AG09309 (cell line): ENCODE data around the gene CFL1.

Experiments
- DNase-seq: peaks from one replicate; pipeline ENCODE4 v3.0.0-alpha.2; 2010; ENCODE audit warnings: low read depth
- H3K4me3 ChIP-seq: 2 replicates; pipeline ENCODE4 v1.5.1; 2011; ENCODE audit warnings: mild to moderate bottlenecking, low read depth, low read length, moderate library complexity; ENCODE audit not compliant: control insufficient read depth
- CTCF ChIP-seq: IDR thresholded peaks from 2 replicates; pipeline ENCODE4 v1.5.1; 2011; ENCODE audit warnings: mild to moderate bottlenecking, low read depth, low read length, inconsistent platforms; ENCODE audit not compliant: insufficient read depth, control insufficient read depth; ENCODE audit errors: missing control alignments

Gene CFL1

DNA sequence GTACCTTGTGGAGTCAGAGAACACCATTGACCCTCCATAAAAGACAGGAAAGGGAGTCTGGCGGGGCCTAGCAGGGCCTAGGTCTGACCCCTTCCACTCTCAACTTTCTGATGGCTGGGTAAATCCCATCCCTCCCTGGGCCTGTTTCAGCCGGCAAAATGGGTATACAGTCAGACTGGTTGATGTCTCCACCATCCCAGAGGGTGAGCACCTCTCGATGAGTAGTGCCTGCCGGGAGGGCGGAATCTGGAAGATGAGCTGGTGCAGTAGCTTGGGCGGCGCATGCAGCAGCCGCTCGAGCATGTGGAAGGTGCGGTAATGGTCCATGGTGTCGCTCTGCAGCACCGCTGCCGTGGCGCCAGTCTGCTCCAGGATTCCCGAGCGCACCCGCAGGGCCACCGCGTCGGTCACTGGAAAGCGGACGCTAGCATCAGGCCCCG, 29.8 kb upstream of the CFL1 start:
- DNase-seq, result no peak
- peak overlapping the region; percentile 92 for H3K4me3 ChIP-seq

DNA sequence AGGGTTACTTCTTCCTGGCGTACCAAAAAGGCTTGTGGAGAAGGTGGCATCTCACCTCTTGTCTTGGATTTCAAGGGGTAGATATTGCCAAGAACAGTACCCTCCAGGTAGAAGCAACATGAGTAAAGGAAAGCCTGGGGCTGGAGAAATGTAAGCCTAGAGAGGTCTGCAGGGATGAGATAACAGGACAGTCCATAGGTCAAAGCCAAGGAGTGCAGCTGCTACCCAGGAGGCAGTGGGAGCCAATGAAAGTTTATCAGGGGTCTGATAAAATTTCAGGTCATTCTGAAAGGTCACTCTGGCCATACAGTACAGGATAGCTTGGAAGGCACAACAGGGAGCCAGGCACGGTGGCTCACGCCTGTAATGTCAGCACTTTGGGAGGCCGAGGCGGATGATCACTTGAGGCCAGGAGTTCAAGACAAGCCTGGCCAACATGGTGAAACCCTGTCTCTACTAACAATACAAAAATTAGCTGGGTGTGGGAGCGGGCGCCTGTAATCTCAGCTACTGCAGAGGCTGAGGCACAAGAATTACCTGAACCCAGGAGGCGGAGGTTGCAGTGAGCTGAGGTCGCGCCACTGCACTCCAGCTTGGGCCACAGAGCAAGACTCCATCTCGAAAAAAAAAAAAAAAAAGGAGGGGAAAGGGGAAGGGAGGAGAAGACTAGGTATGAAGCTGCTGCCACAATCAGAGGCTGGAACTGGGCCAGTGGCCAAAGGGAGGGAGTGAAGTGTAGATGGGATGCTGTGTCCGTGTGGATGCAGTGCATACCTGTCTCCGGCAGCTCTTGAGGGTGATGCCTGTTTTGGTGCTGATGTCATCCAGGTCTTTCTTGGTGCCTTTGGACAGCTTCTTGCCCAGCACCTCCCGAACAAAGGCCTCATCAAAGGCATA, 29.1 kb upstream of the CFL1 start:
- DNase-seq, result no peak
- TF ChIP-seq CTCF, result no peak
- peak overlapping the region; percentile 92 for H3K4me3 ChIP-seq

More for the DNA sequence above, 29.8 kb upstream of the CFL1 start:
- TF ChIP-seq CTCF, result no peak

GRCh38 chr11:65885808-65886536, 28.0 kb upstream of the CFL1 start:
- TF ChIP-seq CTCF, result no peak
- no peak for DNase-seq
- H3K4me3 ChIP-seq, result no peak overlapping the region

GRCh38 chr11:65885231-65885630, 27.3 kb upstream of the CFL1 start:
- no peak for TF ChIP-seq CTCF
- no peak overlapping the region for H3K4me3 ChIP-seq
- DNase-seq, result no peak

DNA sequence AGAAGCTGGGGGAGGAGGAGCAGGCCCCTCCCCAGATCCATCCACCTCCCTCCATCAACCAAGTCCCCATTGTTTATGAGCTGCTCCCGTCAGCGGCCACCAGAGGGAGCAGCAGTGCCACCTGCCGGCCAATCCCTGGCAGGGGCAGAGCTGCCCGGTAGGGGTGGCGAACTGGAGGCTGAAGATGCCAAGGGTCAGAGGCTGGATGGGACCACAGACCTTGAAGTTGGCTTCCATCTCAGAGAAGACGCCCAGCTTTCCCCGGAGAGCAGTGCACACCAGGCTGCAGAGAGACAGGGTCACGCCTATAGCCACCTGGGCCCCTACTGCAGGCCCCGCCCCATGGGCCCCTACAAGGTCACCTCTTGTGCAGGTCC, 26.7 kb upstream of the CFL1 start:
- peak; percentile 100 for TF ChIP-seq CTCF
- H3K4me3 ChIP-seq, result no peak overlapping the region
- no peak for DNase-seq

- no peak for TF ChIP-seq CTCF
- no peak overlapping the region for H3K4me3 ChIP-seq
- DNase-seq, result no peak
These were observed 26.1 kb upstream of the CFL1 start for GRCh38 chr11:65883786-65884715.
